ENCODE results near the gene DHRS1.
"Not testable (repeated sequence)": the region's sequence is repeated elsewhere in the genome, so short reads cannot be mapped to it uniquely, and the experiment has no call there.

Gene DHRS1

DNA sequence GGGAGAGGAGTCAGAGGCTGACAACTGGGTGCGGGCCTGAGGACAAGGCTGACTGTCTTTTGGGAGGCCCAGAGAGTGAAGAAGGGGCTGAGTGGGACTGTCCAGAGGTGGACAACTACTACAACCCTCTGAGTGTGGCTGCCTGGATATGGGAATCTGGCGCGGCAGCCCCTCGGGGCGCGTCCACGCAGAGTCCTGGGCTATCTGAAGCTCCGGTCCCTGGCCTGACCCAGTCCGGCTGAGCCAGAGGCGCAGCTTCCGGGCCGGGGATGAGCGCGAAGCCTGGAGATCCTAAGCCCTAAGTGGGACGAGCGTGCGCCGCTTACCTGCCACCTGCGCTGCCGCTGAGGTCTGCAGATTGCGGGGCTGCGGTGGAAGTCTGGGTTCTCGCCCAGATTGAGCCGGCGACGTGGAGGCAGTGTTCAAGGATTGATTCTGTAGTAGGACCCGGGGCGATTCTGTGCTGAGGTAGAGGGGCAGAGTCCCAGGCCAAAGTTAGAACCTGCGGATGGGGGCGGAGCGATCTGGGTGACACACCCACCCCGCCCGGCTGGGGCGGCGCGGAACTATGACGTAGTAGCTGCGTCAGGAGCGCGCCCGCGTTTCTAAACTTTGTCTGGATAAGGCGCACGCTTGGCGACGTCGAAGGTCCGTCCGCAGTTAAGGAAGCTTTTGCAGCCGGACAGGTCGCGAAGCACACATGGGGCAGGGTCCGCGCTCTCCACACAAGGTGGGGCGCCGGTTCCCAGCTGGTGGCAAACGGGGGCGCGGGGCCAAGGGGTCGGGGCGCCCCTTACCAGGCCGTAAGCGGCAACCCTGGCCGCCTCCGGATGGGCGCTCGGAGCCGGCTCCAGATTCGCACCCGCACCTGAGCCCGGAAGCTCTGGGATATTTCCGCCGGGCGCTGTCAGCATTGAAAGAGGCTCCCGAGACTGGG is at the start of gene DHRS1, which contains the start of gene NOP9:
TSS of gene DHRS1 (minus strand) at position 526 of the 937 bp plus-strand sequence. CDS start 674 bp downstream, outside the sequence.
TSS of gene NOP9 (plus strand) at position 596 of the 937 bp plus-strand sequence. CDS start at position 701, 105 bp downstream.
- peak; percentile 82 for DNase-seq

DNA sequence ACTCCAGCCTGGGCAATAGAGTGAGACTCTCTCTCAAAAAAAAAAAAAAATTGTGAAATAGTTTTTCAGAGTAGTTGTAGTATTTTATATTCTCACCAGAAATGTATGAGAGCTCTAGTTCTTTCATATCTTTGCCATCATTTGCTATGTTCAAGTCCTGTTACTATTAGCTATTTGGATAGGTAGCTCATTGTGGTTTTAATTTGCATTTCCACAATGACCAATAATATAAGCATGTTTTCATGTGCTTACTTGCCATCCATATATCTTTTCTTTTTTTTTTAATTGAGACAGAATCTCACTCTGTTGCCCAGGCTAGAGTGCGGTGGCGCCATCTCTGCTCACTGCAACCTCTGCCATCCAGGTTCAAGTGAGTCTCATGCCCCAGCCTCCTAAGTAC is 48.6 kb upstream of the DHRS1 start:
- DNase-seq, result no peak

DNA sequence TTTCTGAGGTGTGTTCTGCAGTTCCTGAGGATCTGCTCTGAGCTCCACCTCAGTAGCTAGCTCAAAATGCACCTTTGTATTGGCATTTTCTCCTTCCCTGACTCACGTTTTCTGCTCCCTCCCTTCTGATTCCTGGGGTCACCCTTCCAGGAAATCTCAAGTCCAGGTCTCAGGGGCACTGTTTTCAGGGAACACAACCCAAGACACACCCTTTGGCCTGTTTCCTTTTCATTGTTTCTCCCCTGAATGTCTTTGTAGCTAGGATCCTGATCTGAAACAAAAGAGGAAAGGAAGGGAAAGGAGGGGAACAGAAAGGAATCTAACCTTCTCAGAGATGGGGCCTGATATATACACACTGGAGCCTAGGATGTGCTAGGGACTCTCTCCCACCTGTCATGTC is 47.6 kb upstream of the DHRS1 start:
- no peak for DNase-seq

DNA sequence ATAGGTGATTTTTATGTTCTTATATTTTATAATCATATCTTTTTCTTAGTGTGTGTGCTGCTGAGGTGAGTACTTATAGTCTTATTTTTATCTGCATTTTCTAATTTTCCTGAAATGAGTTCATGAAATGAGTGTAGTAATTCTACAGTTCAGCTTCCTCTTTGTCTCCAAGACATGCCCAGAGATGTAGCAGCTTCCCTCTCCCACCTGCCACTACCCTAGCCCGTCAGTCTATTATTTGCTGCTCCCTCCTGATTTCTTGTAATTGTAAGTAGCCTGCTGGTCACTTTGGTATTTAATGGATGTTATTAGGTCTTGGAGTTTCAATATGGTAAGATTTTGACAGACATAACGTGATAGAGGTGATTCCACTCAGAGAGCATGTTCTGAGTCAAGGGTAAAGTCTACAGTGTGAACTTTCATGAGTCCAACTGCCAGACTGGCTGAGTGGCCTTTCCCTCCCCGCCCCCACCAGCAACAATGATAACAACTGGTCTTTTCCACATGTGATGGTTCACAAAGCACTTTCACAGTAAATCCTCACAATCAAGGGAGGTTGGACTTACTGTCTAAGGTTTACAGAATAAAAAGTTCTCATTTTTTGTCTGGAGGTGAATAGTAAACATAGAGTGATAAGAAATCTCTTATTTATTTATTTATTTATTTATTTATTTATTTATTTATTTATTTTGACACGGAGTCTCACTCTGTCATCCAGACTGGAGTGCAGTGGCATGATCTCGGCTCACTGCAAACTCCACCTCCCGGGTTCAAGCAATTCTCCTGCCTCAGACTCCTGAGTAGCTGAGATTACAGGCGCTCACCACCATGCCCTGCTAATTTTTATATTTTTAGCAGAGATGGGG is 44.4 kb upstream of the DHRS1 start:
- no peak for DNase-seq

DNA sequence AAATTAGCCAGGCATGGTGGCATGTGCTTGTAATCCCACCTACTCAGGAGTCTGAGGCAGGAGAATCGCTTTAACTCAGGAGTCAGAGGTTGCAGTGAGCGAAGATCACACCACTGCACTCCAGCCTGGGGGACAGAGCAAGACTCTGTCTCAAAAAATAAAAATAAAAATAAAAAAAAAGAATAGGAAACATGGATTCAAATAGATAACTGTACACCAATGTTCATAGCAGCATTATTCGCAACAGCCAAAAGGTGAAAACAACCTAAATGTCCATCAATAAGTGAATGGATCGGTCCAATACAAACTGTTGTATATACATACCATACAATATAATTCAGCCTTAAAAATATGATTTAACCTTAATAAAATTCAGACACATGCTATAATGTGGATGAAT is 43.3 kb upstream of the DHRS1 start:
- DNase-seq, result no peak

DNA sequence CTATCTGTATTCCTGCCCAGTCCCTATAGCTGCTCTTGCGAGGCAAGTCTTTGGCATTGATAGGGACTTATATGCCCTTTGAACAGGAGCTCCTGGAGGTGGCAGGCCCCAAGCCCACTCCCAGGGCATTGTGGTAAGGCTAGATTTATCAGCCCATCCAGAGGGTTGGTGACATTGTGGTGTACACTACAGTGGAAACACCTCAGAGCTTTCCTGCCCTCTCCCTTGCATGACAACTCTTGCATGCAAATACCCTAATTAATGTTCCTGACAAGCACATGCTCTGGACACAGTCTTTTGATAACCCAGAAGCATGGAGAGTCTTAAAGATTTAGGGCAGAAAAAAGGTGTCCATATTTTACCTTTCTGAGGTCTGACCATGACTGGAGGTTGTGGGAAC is 41.0 kb upstream of the DHRS1 start:
- no peak for DNase-seq

DNA sequence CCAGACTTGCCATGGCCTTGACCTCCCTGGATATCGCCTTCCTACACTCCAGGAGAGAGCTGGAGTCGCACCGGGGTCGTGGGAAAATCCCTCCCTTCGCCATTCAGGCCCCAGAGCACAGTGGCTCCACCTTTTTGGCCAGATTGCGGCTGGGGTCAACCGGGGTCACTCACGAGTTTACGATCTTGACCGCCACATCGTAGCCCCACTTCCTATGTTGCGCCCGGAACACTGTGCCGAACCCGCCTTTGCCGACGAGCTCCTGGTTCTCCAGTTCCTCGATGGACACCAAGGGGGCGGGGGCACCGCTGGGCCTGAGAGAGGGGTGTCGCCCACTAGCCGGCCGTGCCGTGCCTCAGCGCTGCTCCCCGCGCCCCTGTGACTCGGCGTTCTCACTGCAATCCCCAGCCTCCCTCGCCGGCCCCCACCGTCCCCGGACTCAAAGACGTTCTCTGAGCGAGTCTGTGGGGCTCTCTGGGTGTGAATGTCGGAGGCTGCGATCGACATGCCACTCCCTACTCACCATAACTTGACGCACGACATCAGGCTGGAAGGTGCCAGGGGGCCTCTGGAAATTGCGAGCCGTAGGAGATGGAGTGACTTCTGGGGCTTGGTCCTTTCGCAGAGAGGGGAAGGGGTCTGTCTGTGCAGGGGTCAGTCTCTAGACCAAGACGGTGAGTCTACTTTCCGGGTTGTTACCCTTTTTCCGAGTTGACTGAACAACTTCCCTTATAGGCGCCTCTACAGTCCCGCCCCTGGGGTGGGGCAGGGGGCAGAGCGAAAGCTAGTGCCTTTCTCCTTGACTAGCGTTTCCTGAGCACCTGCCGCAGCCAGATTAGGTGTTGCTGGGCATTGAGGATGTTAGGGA is 39.9 kb upstream of the DHRS1 start, which contains the start of gene RIPK3:
TSS of gene RIPK3 (minus strand) at position 708 of the 868 bp plus-strand sequence. CDS start at position 543, 165 bp downstream.
- DNase-seq, result no peak

DNA sequence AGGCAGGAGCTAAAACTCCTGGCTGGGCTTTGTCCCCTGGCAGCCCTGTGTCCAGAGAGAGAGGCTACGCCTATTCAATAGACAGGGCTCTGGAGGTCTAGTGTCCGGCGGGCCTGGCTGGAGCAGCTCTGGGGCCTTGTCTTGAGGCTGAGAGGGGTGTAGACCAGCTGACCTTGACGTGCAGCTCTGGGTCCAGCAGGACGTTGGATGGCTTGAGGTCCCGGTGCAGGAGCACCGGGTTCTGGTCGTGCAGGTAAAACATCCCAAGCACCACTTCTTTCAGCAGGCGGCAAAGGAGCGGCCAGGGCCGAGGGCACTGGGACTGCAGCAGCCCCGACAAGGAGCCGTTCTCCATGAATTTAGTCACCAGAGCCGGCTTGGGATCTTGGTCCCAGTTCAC is 39.3 kb upstream of the DHRS1 start:
- DNase-seq, result no peak

DNA sequence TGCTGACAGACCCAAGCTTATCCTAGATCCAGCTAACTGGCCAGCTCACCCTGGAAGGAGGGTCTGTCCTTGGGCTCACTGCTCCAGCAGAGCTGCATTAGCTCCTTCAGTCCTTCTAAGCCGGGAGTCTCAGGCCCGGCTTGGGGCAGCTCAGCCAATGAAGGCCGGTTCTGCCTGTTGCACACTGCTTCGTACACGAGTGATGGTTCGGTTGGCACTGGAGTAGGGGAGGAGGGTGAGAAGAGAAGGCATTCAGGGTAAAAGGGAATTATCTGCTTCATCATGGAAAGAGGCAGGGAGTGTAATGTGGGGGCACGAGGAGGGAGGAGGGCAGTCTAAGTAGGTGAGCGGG is 38.2 kb upstream of the DHRS1 start:
- DNase-seq, result no peak

DNA sequence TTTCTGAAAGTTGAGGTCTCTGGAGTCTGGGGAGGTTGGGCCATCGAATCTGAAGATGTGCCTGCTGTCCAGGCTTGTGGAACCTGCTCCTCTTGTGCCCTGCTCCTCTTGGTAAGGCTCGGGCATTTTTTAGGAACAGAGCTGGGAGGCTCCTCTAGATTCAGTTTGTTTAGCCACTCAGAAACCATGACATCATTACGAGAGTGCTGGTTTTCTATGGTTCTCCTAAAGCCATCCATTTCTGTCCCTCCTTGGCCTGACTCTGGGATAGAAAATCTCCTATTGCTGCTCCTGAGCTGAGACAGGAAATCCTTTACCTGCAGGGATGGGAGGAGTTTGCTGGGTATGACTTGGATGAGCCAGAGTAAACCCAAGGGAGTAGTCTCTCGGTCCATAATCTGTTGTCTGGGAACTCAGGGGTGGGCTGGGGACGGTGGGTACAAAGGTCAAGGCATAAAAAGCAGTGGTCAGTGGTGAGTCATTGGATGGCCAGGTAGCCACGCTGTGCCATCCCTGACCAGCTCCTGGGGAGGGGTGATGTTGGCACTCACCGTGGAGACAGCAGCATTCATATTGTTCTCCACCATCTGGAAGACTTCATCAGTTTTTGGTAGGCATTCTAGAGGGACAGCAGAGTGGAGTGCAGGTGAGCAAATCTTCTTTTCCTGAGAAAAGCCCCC is 37.7 kb upstream of the DHRS1 start:
- DNase-seq, result no peak

DNA sequence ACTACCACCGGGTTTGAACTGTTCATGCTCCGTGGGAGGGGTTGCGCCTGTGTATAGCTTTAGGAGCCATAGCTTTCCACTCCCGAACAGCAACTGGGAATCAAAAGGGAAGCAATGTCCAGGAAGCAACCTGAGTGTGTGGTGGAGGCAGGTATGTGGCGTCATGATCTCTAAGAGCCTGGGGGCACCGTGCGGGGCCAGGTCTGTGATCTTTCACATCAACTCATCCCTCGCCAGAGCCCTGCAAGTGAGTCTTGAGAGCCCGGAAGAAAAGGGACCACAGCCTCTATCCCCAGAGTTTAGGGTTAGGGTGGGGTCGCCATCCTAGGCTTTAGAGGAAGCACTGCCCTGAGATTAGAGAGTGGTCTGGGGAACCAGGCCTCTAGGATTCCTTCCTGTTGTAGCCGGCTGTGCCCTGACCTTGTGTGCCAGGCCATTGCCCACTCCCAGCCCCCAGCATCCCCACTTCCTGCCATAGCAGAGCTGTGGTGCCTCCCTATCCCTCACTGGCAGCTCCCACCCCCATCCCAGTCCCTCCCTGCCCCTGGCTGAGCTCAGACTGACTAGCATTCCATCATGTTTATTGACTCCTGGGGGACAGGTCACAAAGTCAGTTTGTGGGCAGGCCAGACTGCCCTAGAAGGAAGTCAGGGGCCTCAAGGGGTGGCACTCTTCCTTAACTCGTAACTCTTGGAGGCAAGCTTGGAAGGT is 36.0 kb upstream of the DHRS1 start:
- no peak for DNase-seq

DNA sequence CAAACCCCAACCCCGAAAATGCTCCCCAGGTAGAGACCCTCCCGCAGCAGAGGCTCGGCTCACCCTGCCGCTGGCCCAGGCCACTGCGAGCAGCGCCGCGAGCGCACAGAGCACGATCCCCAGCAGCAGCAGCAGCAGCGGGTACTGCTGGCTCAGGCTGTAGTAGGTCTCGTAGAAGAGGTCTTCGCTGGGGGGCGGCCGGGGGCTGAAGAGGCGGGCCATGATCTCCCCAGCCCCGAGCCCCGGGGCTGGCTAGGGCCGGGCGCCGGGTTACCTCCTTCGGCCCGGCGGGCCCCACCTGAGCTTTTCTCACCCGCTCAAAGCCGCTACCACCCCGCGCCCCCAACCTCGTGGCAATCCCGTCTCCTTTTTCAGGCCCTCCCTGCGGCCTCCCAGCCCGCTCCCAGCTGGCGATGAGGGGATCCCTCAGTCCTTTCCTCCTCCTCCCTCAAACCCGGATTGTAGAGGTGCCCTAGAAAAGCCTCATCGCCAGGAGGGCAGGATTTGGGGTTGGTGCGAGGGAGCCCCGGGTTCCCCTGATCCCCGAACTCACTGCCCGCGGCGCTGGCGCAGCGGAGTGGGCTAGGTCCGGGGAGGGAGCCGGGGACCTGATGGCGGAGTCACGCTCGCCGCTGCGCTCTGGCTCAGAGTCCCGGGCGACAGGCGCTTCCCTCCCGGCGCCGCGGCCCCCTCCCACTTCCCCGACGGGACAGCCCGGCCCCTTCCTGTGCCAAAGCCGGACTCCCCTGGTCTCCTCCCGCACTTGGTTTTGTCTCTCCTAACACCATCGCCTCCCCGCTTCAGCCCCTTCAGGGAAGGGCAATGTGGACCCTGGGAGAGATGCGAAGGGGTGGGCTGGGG is 35.1 kb upstream of the DHRS1 start, which contains the start of gene ADCY4:
TSS of gene ADCY4 (minus strand) at position 641 of the 861 bp plus-strand sequence. CDS start at position 222, 419 bp downstream.
- DNase-seq, result no peak

DNA sequence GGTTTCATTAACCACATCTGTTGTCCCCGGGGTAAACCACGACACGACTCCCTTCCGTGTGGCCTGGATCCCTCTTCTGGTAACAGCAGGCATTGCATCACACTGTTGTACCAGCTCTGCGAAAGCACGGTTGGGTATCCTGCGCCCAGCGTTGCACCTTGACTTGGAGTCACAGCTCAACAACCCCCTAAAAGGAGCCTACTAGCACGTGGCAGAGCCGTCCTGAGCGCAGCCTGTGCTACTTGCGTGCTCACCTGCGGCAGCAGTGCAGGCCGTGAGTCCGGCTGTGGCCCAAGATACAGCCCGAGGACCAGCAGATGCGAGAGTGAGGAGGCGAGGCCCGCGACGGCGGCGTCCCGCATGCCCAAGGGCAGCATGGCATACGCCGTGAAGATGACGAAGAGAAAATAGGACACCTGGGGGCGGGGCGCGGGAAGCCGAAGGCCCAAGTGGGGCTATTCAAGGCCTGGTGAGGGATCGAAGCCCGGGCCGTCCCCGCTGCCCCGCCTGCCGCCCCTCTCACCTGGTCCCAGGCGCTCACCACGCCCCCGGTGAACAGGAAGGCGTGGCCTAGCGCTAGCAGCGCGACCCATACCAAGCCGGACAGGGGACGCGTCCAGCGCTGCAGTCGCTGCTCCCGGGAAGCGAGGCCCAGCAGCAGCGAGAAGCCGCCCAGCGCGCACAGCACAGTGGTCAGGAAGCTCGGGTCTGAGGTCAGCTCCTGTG is 32.9 kb upstream of the DHRS1 start:
- peak; percentile 68 for DNase-seq

DNA sequence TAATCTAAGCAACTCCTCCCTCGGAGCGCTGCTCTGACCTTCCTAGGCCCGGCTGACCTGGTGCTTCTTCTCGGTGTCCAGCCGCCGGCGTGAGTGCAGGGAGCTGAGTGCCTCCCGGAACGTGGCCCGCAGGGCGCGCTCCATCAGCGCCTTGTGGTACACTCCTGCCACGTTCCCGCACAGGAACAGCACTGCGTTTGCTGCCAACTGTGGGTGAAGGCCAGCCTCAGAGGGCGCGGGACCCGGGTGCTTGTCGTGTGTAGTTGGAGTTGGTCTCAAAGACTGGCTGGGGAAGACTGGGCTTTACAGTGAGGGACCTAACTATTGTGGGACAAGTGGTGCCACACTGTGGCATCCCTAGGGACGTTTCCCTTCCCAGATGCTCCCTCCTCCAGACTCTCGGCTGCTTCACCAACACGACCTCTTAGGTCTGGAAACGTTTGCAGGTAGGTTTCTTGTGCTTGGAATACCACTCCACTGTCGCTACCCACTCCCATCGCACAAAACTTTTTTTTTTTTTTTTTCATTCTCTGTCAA is 32.2 kb upstream of the DHRS1 start:
- DNase-seq, result no peak

DNA sequence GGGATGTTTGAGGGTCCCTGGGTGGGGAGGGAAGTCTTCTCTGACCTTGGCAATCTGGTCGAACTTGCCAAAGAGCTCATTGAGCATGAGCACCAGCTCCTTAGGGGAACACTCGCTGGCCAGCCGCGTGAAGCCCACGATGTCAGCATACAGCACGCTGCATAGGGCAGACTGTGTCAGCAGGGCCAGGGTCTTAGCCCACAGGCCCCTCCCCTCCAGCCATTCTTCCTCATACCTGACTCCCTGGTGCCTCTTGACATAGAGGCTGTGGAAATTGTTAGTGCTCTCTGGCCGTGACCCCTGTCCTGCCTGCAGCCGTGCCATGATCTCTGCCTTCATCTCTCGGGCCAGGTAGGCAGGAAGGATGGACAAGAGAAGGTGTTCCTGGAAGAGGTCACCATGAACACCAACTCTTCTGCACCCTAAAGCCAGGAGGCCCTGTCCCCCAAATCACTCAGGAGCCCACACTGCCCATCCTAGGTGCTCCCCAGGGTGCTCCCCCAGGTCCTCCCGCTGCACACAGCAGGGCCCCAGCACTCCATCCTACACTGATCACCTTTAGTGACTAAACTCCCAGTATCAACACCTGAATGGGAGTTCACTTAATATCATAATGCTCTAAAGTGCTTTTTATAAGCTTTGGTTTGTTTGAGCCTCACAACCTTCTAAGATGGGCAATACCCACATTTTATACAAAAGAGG is 31.5 kb upstream of the DHRS1 start:
- no peak for DNase-seq

DNA sequence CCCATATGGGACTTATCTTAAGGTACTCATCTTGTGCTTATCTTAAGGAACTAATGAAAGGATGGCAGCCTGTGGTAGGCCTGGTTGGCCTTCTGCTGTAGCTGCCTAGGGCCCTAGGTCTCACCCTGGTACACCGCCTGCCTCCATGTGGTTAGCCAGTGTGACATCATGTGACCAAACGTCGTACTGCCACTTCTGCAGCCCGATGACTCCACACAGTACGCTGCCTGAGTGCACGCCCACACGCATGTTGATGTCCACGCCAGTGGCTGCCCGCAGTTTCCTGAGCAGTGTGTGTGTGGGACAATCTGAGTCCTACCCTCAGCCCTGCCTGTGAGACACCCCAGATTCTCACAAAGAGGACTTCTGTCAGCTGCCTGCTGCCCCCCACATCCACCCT is 30.2 kb upstream of the DHRS1 start:
- no peak for DNase-seq

DNA sequence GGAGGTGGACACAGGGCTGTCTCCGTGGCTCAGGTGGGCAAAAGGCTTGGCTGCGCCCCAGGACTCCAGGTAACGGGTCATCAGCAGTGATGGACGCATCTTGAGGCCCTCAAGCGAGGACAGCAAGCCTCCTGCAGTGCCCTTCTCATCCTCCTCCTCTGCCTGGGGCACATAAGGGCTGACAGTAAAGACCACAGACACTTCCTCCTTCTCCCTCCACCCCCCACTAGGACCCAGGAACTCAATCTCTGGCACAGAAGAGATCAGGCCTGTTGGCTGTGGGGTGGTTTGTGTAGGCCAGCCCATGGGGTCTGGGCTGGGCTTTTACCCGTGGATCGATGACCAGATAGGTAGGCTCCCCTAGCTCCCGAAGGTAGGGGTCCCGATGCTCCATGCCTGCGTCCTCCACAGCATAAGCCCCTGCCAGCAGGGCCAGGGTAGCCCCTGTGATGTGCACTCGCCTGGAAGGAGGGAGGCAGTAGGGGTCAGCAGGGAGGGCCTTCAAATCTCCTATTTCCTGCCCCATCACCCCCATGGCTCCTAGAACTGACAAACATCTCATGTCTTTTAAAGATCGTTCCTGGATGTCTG is 29.6 kb upstream of the DHRS1 start:
- no peak for DNase-seq

DNA sequence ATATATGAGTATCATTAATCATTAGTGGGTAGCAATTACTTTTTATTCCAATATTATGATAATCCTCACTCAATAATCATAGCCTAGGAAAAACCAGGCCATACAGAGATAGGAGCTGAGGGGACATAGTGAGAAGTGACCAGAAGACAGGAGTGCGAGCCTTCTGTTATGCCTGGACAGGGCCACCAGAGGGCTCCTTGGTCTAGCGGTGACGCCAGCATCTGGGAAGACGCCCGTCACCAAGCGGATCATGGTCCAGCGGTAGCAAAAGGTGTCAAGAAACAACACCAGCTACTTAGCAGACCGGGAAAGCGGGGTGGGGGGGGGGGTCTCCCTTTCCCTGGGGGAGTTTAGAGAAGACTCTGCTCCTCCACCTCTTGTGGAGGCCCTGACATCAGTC is 28.3 kb upstream of the DHRS1 start:
- DNase-seq, result not testable (repeated sequence)
